Measurements from ENCODE around the gene SERAC1.
"Not testable (repeated sequence)": the region's sequence is repeated elsewhere in the genome, so short reads cannot be mapped to it uniquely, and the experiment has no call there.

SERAC1 gene

DNA sequence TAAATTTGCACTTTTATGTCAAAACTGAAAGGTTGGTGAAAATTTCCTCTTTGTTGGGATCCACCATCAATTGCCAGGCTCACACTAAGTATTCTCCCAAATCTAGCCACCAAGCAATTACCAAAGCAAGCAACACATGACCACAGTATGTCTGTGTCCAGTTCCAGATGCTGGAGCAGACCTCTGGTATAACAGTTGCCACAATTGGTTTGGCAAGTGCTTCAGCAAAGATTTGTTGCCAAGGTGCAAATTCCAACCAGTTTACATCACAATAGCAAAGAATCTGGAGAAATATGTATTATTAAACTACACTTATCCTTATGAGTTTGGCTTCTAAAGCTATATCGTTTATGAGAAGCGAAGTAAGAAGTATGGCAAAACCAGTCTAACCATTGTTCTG lies 6.5 kb upstream of the SERAC1 start:
- peak; percentile 73 for DNase-seq (ENCODE audit: low spot score)

DNA sequence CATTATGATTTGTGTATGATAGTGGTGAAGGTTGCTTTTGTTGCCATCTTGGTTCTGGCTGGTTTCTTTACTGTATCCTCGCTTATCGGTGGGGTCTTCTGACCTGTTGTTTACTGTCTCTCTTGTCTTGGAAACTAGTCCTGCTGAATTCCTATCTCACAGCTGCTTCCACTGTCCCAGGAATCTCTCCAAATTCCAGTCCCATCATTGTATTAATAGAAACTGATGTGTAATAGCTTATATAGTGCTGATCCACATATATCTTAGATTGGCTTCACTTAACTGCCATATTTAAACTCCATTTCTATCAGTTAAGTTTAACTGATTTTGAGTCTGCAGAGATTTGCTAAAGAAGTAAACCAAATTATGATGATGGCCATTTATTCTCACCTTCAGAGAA lies 6.0 kb upstream of the SERAC1 start:
- DNase-seq (ENCODE audit: low spot score): no peak

DNA sequence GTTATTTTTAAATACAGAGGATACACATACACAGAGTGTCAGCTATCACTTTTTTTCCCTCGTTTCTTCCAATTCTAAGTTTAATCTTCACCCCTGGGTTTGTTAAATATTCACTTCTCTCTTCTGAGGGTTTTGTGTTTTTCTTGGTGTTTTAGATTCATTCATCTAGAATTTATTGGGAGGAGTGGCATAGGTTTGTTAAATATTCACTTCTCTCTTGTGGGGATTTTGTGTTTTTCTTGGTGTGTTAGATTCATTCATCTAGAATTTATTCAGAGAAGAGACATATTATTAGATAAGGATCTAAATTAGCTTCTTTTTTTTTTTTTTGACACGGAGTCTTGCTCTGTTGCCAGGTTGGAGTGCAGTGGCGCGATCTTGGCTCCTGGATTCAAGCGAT lies 3.9 kb upstream of the SERAC1 start:
- no peak for DNase-seq (ENCODE audit: low spot score)

DNA sequence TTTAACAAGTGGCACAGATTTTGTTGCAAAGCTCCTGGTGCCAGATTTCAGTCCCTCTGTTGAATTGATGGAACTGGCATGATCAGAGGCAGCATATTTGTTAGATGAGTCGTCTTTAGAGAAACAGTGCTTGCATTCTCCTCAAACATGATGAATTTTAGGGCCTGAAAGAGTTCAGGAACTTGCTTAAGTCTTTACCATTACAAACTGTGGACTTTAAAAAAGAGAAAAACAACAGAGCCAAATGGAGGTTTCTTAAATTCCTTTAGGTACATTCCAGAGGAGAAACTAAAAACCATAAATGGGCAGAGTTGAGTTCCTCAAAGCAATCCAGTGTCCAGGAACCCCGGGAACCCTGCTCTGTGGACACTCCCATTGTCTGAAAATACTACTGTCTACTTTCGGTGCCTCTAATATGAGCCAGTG lies 2.6 kb upstream of the SERAC1 start:
- peak; percentile 59 for DNase-seq (ENCODE audit: low spot score)

DNA sequence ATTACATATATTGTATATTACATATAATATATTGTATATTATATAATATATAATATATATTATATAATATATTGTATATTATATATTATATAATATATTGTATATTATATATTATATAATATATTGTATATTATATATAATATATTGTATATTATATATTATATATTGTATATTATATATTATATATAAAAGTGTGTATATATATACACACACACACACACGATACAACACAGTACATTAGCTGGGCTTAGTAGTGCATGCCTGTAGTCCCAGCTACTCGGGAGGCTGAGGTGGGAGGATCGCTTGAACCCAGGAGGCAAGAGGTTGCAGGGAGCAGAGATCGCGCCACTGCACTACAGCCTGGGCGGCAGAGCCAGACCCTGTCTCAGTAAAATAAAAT lies 1.6 kb upstream of the SERAC1 start:
- DNase-seq (ENCODE audit: low spot score): not testable (repeated sequence)

DNA sequence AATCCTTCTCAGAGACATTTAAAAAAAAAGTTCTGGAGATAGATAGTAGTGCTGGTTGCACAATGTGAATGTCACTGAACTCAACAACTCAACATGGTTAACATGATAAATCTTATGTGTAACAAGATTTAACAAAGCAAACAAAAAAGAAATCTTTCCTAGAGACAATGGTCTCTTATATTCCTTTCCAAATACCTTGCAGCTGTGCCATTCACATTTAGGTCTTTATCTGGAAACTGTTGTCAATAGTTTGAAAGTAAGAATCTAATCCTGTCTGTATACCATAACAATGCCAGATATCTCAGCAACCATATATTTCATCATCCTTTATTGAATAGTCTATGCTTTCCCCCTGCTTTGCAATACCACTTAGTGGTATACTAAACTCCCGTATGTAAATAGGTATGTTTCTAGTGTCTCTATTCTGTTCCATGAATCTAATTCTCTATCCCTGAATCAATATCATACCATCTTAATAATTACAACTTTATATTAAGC lies 2.1 kb downstream of the SERAC1 start:
- DNase-seq (ENCODE audit: low spot score): no peak

DNA sequence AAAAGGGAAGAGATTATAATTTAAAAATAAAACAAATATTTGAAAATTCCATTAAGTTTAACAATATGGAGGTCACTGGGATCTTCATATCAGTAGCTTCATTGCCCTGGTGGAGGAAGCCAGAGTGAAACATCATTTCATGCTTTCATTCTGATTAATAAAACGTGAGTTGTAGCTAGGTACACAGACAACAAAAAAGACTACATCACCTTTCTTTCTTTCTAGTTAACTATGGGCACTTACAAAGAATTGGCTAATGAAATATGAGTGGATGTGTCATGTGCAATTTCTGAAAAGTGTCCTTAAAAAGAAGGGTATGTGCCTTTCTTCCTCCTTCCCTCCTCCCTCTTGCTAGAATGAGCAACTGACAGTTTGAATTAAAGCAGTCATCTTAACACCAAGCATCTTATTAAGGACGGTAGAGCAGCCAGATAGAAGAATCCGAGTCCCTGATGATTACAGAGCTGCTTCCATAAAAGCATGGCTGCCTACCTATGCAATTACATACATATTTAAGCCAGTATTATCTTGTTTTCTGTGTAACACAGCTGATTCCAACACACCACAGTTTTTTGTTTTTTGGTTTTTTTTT lies 3.4 kb downstream of the SERAC1 start:
- no peak for DNase-seq (ENCODE audit: low spot score)

DNA sequence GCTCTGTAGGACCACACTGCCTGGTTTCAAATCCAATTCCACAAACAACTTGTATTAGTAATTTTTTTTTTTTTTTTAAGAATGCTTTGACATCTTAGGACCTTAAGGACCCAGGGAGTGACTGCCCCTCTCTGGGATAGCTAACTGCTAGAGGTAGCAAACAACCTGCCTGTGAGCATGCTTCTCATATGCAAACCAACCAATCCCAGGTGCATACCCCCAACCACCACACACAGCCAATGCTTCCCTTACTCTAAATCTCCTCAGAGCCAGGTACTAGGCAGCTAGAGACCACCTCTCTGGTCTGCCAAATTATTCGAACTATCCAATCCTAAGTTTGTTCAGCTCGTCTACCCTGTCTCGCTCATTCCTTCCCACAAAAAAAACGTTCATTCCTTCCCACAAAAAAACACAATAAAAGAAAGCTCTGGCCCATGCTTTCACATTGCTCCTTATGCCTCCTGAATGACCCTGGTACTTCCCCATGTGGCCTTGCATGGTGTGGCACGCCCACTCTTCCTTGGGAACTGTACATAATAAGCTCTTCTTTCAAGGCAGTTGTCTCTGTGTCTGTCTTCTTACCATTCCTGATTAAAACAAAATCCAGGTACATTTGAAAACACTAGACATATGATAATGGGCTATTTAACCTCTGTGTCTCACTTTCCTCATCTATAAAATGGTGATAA lies 6.4 kb downstream of the SERAC1 start:
- no peak for DNase-seq (ENCODE audit: low spot score)

DNA sequence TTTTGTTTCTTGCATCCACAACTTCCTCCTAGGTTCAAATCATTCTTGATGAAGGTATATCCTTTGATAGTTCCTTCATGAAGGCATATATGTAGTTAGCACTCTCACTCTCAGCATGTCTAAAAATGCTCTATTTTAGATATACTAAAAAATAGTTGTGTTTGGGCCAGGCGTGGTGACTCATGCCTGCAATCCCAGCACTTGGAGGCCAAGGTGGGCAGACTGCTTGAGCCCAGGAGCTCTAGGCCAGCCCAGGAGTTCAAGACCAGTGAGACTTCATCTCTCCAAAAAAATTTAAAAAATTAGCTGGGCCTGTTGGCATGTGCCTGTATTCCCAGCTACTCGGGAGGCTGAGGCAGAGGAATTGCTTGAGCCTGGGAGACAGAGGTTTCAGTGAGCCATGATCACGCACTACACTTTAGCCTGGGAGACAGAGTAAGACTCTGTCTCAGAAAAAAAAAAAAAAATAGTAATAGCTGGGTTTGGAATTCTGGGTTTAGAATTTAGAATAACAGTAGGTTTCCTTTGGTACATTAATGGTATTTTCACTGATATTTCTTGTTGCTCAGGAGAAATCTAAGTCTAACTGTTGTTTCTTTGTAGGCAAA lies 7.0 kb downstream of the SERAC1 start:
- DNase-seq (ENCODE audit: low spot score): no peak

DNA sequence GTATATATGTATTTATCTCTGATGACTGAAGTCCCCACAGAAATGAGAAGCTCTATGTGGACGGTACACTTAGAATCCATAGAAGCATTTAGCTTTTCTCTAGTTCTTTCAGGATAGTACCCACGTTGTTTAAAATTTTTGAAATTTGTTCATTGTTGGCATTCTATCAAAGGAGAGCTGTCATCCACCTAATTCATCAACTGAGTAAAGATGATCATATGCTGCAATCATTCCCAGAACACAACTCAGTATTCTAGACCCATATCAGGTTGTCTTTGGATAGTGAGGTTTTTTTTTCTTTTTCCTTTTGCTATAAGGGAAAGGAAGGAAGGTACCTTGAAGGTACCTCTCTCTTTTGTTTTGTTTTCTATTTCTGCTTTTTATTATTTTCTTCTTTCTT lies 9.3 kb downstream of the SERAC1 start:
- DNase-seq (ENCODE audit: low spot score): peak; percentile 29

DNA sequence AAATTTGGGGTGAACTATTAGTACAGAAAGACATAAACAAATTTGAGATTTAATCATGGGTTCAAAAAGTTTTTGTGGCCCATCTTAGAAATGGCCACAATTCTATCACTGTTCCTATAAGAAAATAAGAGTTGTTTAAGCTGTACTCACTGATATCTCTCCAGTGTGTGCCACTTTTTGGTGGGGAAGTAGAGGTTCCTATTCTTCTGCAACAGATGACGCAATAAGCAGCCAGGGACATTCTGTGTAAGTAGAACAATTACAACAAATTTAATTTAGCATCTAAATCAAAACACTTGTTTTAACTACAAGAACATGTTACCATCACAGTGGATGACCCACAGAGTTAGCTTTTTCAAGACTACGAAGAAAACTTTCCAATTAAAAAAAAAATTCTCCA lies 9.9 kb downstream of the SERAC1 start:
- DNase-seq (ENCODE audit: low spot score): no peak

DNA sequence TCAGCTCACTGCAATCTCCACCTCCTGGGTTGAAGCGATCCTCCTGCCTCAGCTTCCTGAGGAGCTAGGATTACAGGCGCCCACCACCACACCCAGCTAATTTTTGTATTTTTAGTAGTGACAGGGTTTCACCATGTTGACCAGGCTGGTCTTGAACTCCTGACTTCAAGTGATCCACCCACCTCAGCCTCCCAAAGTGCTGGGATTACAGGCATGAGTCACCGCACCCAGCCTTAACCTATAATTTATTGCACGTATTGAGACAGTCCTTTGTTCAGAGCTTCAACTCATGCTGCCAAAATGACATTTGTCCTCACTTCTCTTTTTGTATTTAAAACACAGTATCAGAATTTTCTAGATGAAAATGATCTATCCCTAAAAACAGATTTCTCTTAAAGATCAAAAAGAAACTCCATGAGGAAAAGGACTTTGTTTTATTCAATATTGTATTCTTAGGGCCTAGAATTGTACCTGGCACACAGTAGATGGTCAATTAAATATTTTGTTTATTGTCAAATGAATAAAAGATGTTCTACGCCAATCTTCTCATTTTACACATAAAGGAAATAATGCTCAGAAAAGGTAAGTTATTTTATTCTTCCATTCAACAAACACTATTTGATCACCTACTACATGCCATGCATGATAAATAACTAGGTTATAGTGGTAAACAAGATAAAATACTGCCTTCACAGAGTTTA lies 10.8 kb downstream of the SERAC1 start:
- no peak for DNase-seq (ENCODE audit: low spot score)

DNA sequence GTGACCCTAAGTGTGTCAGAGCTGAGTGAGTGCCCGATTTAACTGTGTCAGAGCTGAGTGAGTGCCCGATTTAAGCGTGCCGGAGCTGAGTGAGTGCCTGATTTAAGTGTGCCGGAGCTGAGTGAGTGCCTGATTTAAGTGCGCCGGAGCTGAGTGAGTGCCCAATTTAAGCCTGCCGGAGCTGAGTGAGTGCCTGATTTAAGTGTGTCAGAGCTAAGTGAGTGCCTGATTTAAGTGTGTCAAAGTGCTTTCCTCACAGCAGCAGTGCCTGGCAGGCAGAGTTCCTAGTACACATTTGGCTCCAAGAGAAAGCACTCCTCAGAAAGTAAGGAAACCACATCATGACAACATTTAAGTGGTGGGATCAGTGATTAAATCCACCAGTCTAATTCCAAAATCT lies 13.2 kb downstream of the SERAC1 start:
- DNase-seq (ENCODE audit: low spot score): no peak

DNA sequence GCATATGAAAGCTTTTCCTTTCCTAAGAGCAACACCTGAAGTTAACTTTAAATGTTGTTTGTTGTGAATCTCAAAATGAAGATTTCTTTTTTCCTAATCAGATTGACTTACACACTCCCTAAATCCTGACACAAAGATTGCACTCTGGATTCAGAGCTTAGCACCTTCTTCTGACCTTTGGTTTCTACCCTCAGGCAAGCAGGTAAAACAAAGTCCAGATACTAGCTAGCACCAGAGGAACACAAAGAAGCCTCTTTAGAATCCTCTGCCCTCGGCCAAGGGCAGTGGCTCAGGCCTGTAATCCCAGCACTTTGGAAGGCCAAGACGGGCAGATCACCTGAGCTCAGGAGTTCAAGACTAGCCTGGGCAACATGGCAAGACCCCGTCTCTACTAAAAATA lies 14.5 kb downstream of the SERAC1 start:
- DNase-seq (ENCODE audit: low spot score): no peak

DNA sequence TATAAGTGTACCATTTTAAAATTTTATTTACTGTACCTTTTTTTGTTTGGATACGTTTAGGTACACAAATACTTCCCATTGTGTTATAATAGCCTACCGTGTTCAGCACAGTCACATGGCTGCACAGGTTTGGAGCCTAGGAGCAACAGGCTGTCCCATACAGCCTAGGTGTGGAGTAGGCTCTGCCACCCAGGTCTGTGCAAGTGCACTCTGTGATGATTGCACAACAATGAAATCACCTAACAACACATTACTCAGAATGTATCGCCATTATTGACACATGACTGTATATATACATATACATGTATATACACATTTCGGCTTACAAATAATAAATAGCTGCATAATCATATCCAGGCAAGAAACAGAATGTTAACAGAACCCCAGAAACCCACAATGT lies 15.4 kb downstream of the SERAC1 start:
- DNase-seq (ENCODE audit: low spot score): no peak

DNA sequence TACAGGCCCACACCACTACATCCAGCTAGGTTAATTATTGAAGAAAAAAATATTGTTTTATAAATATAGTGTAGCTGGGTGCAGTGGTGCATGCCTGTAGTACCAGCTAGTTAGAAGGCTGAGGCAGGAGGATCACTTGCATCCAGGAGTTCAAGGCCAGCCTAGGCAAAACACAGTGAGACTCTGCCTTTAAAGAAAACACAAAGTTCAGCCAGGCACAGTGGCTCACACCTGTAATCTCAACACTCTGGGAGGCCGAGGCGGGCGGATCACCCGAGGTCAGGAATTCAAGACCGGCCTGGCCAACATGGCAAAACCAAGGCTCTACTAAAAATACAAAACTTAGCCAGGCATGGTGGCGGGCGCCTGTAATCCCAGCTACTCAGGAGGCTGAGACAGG lies 16.0 kb downstream of the SERAC1 start:
- DNase-seq (ENCODE audit: low spot score): not testable (repeated sequence)

DNA sequence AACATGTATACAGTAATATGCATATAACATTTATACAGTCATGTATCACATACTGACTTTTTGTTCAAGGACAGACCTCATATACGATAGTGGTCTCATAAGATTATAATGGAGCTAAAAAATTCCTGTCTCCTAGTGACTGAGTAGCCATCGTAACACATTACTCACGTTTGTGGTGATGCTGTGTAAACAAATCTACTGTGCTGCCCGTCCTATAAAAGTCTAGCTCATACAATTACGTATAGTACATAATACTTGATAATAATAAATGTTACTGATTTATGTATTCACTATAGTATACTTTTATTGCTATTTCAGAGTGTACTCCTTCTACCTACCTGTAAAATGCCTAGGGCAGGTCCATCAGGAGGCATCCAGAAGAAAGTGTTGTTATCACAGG lies 17.4 kb downstream of the SERAC1 start:
- DNase-seq (ENCODE audit: low spot score): no peak

DNA sequence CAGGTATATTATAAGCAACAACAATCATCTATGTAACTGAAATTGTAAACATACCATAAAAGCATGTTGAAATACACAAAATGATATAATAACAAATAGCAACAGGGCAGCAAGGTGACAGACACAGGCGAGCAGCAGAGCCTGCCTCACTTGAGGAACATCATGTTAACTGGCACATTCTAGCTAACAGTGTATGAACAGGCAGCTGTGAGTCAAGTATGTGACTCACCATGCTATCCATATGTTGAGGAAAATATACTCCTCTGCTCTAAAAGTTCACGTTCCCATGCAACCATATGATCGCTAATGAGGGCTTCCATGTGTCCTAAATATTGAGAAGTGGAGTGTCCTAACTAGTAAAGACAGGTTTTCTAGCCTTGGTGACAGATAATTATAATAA lies 18.4 kb downstream of the SERAC1 start:
- peak; percentile 21 for DNase-seq (ENCODE audit: low spot score)

DNA sequence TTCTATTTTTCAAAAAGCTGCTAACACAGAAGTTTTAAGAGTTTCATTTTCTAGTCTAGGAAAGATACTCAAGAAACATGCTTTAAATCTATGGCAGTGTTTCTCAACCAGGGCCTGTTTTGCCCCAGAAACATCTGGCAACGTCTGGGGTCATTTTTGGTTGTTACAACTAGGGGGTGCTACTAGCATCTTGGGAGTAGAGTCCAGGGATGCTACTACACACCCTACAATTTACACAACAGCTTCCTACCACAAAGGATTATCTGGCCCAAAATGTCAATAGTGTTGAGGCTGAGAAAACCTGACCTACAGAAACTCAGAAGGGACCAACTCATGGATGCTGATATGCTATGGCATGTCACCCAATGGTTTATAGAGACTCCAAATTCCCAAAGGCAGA lies 24.4 kb downstream of the SERAC1 start:
- peak; percentile 9 for DNase-seq (ENCODE audit: low spot score)

DNA sequence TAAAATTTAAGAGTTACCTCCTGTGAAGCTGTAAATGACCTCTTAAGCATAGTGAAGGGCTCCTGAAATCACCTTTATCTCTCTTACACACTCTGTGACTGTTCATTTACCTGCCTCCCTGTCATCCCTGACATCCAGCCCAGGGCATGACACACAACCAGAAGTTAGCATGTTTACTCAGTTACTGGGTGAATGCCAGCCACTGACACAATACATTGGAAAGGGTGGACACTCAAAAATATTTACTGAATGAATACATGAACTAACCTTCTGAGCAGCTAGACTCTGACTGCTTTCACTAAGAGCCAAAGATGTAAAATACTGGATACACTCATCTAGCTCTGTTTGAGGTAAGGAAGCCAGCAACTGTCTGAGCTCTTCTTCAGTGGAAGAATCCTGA lies 25.3 kb downstream of the SERAC1 start:
- DNase-seq (ENCODE audit: low spot score): peak; percentile 42

DNA sequence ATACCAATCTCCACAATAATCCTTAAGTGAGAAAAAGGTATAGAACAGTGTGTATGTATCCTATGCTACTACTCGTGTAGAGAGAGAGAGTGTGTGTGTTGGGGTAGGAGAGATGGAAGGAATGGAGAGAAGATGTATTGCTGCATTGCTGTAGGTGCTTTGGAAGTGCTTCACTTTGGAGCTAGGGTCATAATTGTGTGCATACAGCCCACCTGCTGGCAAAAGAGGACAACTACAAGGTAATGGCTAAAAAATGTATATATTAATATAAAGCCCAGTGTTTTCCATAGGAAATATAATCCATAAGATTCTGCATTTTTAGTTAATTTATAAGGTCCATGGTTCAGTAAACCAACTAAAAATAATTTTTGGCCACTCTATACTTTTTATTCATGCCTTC lies 36.1 kb downstream of the SERAC1 start:
- DNase-seq (ENCODE audit: low spot score): no peak

DNA sequence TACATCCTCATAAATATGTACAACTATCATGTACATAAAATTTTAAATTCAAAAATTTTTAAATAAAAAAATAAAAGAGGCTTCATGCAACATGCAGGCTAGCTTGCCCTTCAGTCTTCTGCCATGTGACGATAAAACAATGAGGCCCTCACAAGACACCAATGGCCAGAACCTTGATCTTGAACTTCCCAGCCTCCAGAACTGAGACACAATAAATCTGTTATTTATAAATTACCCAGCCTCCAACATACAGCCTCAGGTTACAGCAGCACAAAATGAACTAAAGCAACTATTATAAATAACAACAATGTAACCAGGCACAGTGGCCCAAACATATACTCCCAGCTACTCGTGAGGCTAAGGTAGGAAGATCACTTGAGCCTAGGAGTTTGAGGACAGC lies 42.8 kb downstream of the SERAC1 start:
- no peak for DNase-seq (ENCODE audit: low spot score)

DNA sequence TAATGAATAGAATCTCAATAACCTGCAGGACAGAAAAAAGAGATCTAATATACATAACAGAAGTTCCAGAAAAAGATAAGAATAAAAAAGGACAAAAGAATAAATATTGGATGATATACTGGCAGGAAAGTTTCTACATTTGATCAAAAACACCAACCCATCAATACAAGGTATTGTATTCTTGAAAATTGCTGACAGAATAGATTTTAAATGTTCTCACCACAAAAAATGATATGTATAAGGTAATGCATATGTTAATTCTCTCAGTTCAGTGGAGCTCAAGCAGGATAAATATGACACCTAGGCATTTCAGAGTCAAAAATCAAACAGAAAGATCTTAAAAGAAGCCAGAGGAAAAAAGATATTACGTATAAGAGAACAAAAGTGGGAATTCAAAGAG lies 43.8 kb downstream of the SERAC1 start:
- no peak for DNase-seq (ENCODE audit: low spot score)
